GM12875 (cell line): ENCODE measurements around the gene CPT2.

Experiments
- H3K4me3 ChIP-seq: one replicate; pipeline ENCODE4 v1.5.1; 2011; ENCODE audit warnings: low read depth, low read length, control low read depth
- CTCF ChIP-seq: IDR thresholded peaks from 2 replicates; pipeline ENCODE4 v1.5.1; 2011; ENCODE audit warnings: low read depth, mild to moderate bottlenecking, control low read depth, inconsistent platforms, low read length, moderate library complexity, borderline replicate concordance; ENCODE audit not compliant: insufficient read depth

Gene CPT2

DNA sequence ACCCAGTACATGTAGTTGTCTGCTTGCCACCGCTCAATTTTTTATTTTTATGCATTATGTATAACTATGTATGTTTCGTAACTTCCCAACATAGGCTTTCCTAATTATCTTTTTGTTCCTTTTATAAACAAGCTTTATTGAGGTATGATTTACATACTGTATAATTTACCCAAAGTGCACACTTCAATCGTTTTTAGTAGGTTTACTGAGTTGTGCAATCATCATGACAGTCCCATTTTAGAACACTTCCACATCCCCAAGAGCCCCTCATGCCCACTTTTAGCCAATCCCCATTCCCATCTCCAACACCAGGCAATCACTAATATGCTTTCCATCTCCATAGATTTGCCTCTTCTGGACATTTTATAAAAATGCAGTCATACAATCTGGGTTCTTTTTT, 39.8 kb upstream of the CPT2 start:
- no peak for TF ChIP-seq CTCF
- H3K4me3 ChIP-seq, result no peak overlapping the region

- no peak for TF ChIP-seq CTCF
These were observed 37.7 kb upstream of the CPT2 start for GRCh38 chr1:53158900-53159299.

GRCh38 chr1:53160924-53161378, 35.7 kb upstream of the CPT2 start:
- no peak for TF ChIP-seq CTCF
- H3K4me3 ChIP-seq, result no peak overlapping the region

More at GRCh38 chr1:53158900-53159299, 37.7 kb upstream of the CPT2 start:
- no peak overlapping the region for H3K4me3 ChIP-seq

GRCh38 chr1:53162621-53163020, 34.0 kb upstream of the CPT2 start:
- no peak overlapping the region for H3K4me3 ChIP-seq

GRCh38 chr1:53163291-53163768, 33.3 kb upstream of the CPT2 start:
- H3K4me3 ChIP-seq, result no peak overlapping the region
- TF ChIP-seq CTCF, result no peak

More at GRCh38 chr1:53162621-53163020, 34.0 kb upstream of the CPT2 start:
- TF ChIP-seq CTCF, result no peak

DNA sequence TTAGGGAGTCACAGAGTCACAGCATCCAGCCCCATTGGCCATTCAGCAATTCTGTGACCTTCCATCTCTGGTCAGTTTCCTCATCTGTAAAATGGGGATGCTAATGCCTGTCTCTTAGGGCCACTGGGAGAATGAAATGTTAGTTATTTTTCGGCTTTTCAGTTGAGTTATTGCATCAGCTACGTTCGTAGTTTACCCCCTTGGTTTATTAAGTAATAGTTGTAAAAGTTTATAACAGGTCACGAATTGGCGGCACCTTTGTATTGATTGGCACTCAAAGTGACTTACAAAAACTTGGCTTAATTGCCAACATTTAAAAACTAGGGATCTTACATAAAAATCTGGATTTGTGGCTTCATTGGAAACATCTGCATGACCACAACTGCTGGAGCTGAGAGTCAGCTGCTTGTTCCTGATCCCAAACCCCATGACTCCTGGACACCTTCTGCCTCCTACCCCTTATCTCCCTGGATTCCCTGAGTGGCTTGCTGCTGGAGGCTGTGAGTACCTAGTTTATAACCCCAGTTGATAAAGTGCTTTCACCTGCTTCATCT, 31.1 kb upstream of the CPT2 start:
- no peak overlapping the region for H3K4me3 ChIP-seq

More for the DNA sequence above, 31.1 kb upstream of the CPT2 start:
- TF ChIP-seq CTCF, result no peak
